ENCODE measurements around the gene SNHG17. TPM values are rescaled to one million over a fixed set of nuclear protein-coding genes. Genes with fewer than 3 reads are reported as not detected.

The SNHG17 gene
- 10 to 100 TPM; 24.8 to 35.7 (median 30.4) TPM for polyA plus RNA-seq
- long read RNA-seq, donor 1, partial matches to known transcripts, result 41 of 42 reads
- long read RNA-seq, donor 1, other reads (novel, unspliced or antisense), result 0 of 42 reads
- long read RNA-seq, donor 2, partial matches to known transcripts, result 0 of 2 reads
- long read RNA-seq, donor 2, other reads (novel, unspliced or antisense), result 0 of 2 reads
- long read RNA-seq, donor 3, partial matches to known transcripts, result 13 of 13 reads
- long read RNA-seq, donor 3, other reads (novel, unspliced or antisense), result 0 of 13 reads
- long read RNA-seq, donor 4, result 0 reads
- long read RNA-seq, donor 5, result 0 reads
- long read RNA-seq, donor 6, partial matches to known transcripts, result 6 of 9 reads
- long read RNA-seq, donor 6, other reads (novel, unspliced or antisense), result 0 of 9 reads
- long read RNA-seq, donor 7, partial matches to known transcripts, result 0 of 1 reads
- long read RNA-seq, donor 7, other reads (novel, unspliced or antisense), result 0 of 1 reads
- long read RNA-seq, donor 8, result 0 reads
- long read RNA-seq, donor 9, result 0 reads
- long read RNA-seq, donor 10, partial matches to known transcripts, result 0 of 1 reads
- long read RNA-seq, donor 10, other reads (novel, unspliced or antisense), result 0 of 1 reads

DNA sequence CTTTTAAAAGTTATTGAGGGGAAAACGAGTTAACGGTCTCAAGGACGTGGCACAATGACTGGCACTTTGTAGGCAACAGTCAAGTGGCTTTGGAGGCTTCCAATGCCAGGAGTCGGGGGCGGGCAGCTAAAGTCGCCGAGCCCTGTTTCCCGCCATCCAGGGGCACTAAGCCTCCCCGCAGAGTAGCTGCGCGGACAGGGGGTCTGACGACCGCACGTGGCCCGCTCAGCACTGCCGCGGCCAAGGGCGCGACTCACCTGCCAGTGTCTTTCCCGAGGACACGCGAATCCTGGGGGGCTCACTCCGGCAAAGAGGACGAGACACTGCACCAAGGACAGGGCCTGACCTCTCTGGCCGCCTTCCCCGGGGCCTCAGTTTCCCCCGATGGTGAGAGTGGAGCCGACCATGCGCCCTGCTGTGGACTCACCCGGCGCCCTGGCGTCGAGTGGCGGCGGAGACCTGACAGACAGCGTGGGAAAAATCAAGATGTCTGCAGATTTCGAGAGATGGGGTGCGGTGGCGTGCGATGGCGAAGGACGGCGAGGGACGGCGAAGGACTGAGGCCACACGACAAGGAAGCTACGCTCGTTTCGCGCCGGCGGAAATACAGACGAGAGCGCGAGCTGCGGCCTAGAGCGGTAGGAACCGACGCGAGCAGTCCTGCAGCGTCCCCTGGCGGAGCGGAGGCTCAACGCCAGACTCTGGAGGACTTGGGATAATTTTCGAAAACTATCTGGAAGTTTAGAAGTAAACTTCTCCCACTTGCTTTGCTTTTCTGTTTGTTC is at the start of gene SNHG17:
SNHG17 (minus strand) TSS at position 559 of the 785 bp plus-strand sequence.
- no peak for FAIRE-seq

DNA sequence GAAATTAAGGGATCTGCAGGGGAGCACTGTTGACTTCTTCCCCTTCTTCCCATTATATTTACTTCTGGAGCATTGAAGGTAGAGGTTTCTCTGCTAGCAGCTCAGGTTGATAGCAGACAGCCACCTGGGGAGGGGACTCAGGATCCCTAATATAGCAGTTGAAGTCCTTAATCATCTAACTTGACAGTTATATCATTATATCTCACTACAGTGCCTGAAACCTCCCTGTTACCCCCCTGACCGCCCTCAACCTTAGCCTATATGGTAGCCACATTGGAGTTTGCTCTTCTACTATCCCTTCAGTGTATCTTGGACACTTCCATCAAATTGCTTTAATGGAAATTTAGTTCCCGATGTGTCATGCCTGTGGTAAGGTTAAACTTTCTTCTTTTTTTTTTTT is 44.5 kb upstream of the SNHG17 start:
- peaks cover 0 to under 1% (median 0%) of the 10 kb centered on the region in 3 donors for H3K4me1 ChIP-seq (ENCODE audit: control insufficient read depth in 3 of 3, insufficient read depth in 2 of 3, low read depth in 1 of 3, low read length in 2 of 3)
- 94 to 100% (median 97%) methylated on average over 2 of the region's 2 CpGs for WGBS, 3 donors
- H3K27ac ChIP-seq (ENCODE audit: low read depth in 1 of 3, low read length in 2 of 3), result no peak overlapping the region
- H3K36me3 ChIP-seq (ENCODE audit: control insufficient read depth in 3 of 3, insufficient read depth in 2 of 3, low read depth in 1 of 3, low read length in 3 of 3), result peaks cover 0 to 6% (median 4%) of the 10 kb centered on the region in 3 donors
- no peaks in the 10 kb centered on the region for H3K9me3 ChIP-seq (ENCODE audit: control insufficient read depth in 2 of 2, insufficient read depth in 1 of 2, low read depth in 1 of 2, low read length in 1 of 2)
- no peak for DNase-seq
- no peak overlapping the region for H3K4me3 ChIP-seq (ENCODE audit: low read depth in 1 of 3, low read length in 3 of 3)
- FAIRE-seq, result no peak
- H3K27me3 ChIP-seq (ENCODE audit: control insufficient read depth in 3 of 3, insufficient read depth in 3 of 3, low read length in 3 of 3), result no peaks in the 10 kb centered on the region

More for the DNA sequence above, at the start of gene SNHG17:
- H3K4me3 ChIP-seq (ENCODE audit: low read depth in 1 of 3, low read length in 3 of 3), result peak within 1 kb of the TSS; percentile 72 to 94 (median 87)
- peak within 1 kb of the TSS; percentile 34 to 72 (median 61) for H3K27ac ChIP-seq (ENCODE audit: low read depth in 1 of 3, low read length in 2 of 3)
- peaks cover 0 to 6% (median 0%) of the 10 kb centered on the region in 3 donors for H3K4me1 ChIP-seq (ENCODE audit: control insufficient read depth in 3 of 3, insufficient read depth in 2 of 3, low read depth in 1 of 3, low read length in 2 of 3)
- 0 to 1% (median 1%) methylated on average over 65 of the region's 65 CpGs for WGBS, 3 donors
- H3K36me3 ChIP-seq (ENCODE audit: control insufficient read depth in 3 of 3, insufficient read depth in 2 of 3, low read depth in 1 of 3, low read length in 3 of 3), result peaks cover 10 to 48% (median 11%) of the 10 kb centered on the region in 3 donors
- peak; percentile 89 to 95 for DNase-seq
- no peaks in the 10 kb centered on the region for H3K27me3 ChIP-seq (ENCODE audit: control insufficient read depth in 3 of 3, insufficient read depth in 3 of 3, low read length in 3 of 3)
- peaks cover 0 to 13% of the 10 kb centered on the region in 2 donors for H3K9me3 ChIP-seq (ENCODE audit: control insufficient read depth in 2 of 2, insufficient read depth in 1 of 2, low read depth in 1 of 2, low read length in 1 of 2)

DNA sequence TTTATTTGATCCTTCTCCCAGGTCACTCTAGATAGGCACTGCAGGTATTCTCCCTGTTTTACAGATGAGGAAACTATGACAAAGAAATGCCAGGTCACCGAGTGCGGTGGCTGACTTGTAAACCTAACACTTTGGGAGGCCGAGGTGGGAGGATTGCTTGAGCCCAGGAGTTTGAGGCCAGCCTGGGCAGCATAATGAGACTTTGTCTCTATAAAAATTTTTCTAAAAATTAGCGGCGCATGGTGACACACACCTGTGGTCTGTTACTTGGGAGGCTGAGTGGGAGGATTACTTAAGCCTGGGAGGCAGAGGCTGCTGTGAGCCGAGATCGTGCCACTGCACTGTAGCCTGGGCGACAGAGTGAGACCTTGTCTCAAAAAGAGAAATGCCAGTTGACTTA is 42.6 kb upstream of the SNHG17 start:
- WGBS, 3 donors, result 96 to 99% (median 98%) methylated on average over 8 of the region's 8 CpGs
- H3K4me1 ChIP-seq (ENCODE audit: control insufficient read depth in 3 of 3, insufficient read depth in 2 of 3, low read depth in 1 of 3, low read length in 2 of 3), result peaks cover 3 to 9% (median 6%) of the 10 kb centered on the region in 3 donors

DNA sequence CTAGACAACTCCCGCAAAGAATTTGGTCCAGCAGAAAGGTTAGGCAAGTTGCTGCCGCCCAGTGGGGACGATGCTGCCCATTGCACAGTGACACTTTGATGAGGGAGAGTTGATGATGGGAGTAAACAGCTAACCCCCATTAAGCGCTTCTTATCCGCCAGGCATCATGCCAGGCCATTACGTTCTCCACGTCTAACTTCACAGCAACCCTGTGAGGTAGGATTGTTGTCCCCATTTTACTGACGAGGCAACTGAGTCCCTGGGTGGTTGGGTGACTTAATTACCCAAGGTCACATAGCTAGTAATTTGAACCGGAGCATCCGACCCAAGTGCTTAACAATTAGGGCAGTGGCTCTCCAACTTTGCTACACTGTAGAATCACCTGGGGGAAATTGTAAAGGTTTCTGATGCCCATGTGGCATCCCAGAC is 38.3 kb upstream of the SNHG17 start:
- peak overlapping the region; percentile 77 to 97 (median 89) for H3K27ac ChIP-seq (ENCODE audit: low read depth in 1 of 3, low read length in 2 of 3)
- FAIRE-seq (no peak), DNase-seq (peak in 1 of 2 donors; percentile 32)
- H3K4me1 ChIP-seq (ENCODE audit: control insufficient read depth in 3 of 3, insufficient read depth in 2 of 3, low read depth in 1 of 3, low read length in 2 of 3), result peaks cover 3 to 13% (median 9%) of the 10 kb centered on the region in 3 donors
- WGBS, 3 donors, result 4 to 13% (median 8%) methylated on average over 10 of the region's 10 CpGs
- peaks cover 0 to 2% (median 0%) of the 10 kb centered on the region in 3 donors for H3K36me3 ChIP-seq (ENCODE audit: control insufficient read depth in 3 of 3, insufficient read depth in 2 of 3, low read depth in 1 of 3, low read length in 3 of 3)
- no peaks in the 10 kb centered on the region for H3K27me3 ChIP-seq (ENCODE audit: control insufficient read depth in 3 of 3, insufficient read depth in 3 of 3, low read length in 3 of 3)
- no peaks in the 10 kb centered on the region for H3K9me3 ChIP-seq (ENCODE audit: control insufficient read depth in 2 of 2, insufficient read depth in 1 of 2, low read depth in 1 of 2, low read length in 1 of 2)
- H3K4me3 ChIP-seq (ENCODE audit: low read depth in 1 of 3, low read length in 3 of 3), result peak overlapping the region; percentile 80 to 97 (median 94)

More for the DNA sequence above, 42.6 kb upstream of the SNHG17 start:
- Histone ChIP-seq H3K27ac (ENCODE audit: low read depth in 1 of 3, low read length in 2 of 3) (no peak overlapping the region), H3K9me3 (ENCODE audit: control insufficient read depth in 2 of 2, insufficient read depth in 1 of 2, low read depth in 1 of 2, low read length in 1 of 2) (no peaks in the 10 kb centered on the region), H3K27me3 (ENCODE audit: control insufficient read depth in 3 of 3, insufficient read depth in 3 of 3, low read length in 3 of 3) (no peaks in the 10 kb centered on the region), H3K4me3 (ENCODE audit: low read depth in 1 of 3, low read length in 3 of 3) (no peak overlapping the region), H3K36me3 (ENCODE audit: control insufficient read depth in 3 of 3, insufficient read depth in 2 of 3, low read depth in 1 of 3, low read length in 3 of 3) (peaks cover 2 to 4% (median 3%) of the 10 kb centered on the region in 3 donors)
- no peak for DNase-seq
- FAIRE-seq, result no peak

DNA sequence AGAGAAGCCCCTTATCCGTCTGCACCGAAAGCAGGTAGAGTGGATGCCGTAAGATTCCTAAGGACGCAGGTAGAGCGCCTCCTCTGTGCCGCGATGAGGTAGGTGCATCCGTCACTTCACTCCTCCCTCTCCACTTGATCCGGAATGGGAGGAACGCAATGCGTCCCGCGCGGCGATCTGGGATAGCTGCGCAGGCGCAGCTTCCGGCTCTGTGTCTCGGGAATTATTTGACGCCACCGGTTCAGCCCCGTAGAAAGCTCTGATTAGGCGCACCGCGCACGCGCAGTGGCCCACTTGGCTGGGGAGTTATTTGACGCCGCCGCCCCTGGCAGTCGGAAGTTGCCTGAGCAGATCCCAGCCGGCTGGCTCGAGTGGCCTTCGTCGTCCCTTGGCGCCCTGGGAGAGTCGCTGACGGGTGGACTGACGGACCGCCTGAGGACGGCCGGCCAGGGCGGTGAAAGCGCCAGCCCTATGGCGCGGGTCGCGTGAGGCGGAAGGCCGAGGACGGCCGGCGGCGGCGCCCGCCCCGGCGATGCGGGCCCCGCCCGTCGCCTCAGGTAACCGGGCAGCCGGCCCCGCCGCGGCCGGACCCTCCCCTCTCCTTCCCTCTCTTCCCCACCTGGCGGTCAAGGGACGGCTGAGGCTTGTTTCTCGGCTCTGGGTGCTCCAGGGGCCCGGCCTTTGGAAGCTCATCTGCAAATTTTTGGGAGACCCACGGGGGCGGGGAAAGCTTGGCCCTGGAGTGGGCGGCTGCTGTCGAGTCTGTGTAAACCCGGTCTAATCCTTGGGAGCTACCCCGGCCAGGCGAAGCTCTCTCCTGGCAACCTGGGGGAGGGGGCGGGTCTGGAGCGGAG is 37.6 kb upstream of the SNHG17 start, which contains the start of gene RALGAPB:
RALGAPB (plus strand) TSS at position 331 of the 854 bp plus-strand sequence. CDS start 15,590 bp downstream, outside the sequence.
- H3K9me3 ChIP-seq (ENCODE audit: control insufficient read depth in 2 of 2, insufficient read depth in 1 of 2, low read depth in 1 of 2, low read length in 1 of 2), result no peaks in the 10 kb centered on the region
- peak within 1 kb of the TSS; percentile 89 to 97 (median 94) for H3K27ac ChIP-seq (ENCODE audit: low read depth in 1 of 3, low read length in 2 of 3)
- peak within 1 kb of the TSS; percentile 80 to 97 (median 94) for H3K4me3 ChIP-seq (ENCODE audit: low read depth in 1 of 3, low read length in 3 of 3)
- FAIRE-seq (no peak), DNase-seq (peak; percentile 100)
- H3K36me3 ChIP-seq (ENCODE audit: control insufficient read depth in 3 of 3, insufficient read depth in 2 of 3, low read depth in 1 of 3, low read length in 3 of 3), result peaks cover 0 to 2% (median 0%) of the 10 kb centered on the region in 3 donors
- H3K27me3 ChIP-seq (ENCODE audit: control insufficient read depth in 3 of 3, insufficient read depth in 3 of 3, low read length in 3 of 3), result no peaks in the 10 kb centered on the region
- 0 to 1% (median 1%) methylated on average over 63 to 81 of the region's 81 CpGs for WGBS, 3 donors
- peaks cover 3 to 13% (median 9%) of the 10 kb centered on the region in 3 donors for H3K4me1 ChIP-seq (ENCODE audit: control insufficient read depth in 3 of 3, insufficient read depth in 2 of 3, low read depth in 1 of 3, low read length in 2 of 3)

DNA sequence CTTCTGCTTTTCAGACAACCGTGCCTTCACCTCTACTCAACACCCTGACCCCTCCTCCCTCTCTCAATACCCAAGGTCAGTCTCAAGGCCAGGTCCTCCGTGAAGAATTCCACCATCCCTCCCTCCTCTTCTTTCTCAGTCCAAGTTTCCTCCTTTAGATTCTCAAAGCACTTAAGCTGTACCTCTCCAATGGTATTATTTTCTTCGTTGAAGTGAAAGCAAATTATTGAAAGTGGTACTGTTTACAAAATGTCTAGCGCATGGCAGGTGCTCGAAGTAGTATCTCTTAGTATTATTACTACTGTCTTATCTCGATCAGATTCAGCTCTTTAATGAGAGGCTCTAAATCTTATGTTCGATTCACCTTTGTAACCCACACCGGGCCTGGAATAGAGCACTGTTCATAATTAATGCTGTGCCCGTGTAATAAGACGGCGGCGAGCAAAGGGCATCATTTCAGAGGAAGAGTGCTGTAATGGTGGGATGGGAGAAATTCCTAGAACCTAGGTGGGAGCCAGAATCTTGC is 36.9 kb upstream of the SNHG17 start:
- FAIRE-seq (no peak), DNase-seq (no peak)
- H3K27ac ChIP-seq (ENCODE audit: low read depth in 1 of 3, low read length in 2 of 3), result peak overlapping the region; percentile 24 to 94 (median 81)
- 7 to 12% (median 10%) methylated on average over 12 of the region's 12 CpGs for WGBS, 3 donors
- H3K27me3 ChIP-seq (ENCODE audit: control insufficient read depth in 3 of 3, insufficient read depth in 3 of 3, low read length in 3 of 3), result no peaks in the 10 kb centered on the region
- H3K4me3 ChIP-seq (ENCODE audit: low read depth in 1 of 3, low read length in 3 of 3), result peak overlapping the region; percentile 16 to 97 (median 80)
- H3K4me1 ChIP-seq (ENCODE audit: control insufficient read depth in 3 of 3, insufficient read depth in 2 of 3, low read depth in 1 of 3, low read length in 2 of 3), result peaks cover 3 to 13% (median 9%) of the 10 kb centered on the region in 3 donors
- H3K9me3 ChIP-seq (ENCODE audit: control insufficient read depth in 2 of 2, insufficient read depth in 1 of 2, low read depth in 1 of 2, low read length in 1 of 2), result no peaks in the 10 kb centered on the region
- peaks cover 0 to 2% (median 0%) of the 10 kb centered on the region in 3 donors for H3K36me3 ChIP-seq (ENCODE audit: control insufficient read depth in 3 of 3, insufficient read depth in 2 of 3, low read depth in 1 of 3, low read length in 3 of 3)

DNA sequence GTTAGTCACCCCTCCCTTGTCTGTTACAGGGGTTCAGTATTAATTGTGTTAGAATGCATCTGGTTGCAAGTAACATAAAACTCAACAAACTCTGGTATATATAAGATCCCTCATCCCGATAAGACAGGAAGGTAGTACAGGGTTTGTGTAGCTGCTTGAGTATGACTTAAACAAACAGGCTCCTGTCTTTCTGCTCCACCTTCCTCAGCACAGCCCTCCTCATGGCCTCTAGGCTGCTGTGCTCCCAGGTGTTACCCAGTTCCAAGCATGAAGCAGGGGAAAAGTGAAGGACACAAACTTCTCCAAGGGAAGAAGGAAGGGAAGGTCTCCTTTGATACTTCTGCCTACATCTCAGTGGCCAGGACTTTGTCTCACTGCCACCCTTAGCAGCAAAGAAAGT is 36.1 kb upstream of the SNHG17 start:
- DNase-seq (peak; percentile 17 to 20), FAIRE-seq (no peak)
- Histone ChIP-seq H3K4me1 (ENCODE audit: control insufficient read depth in 3 of 3, insufficient read depth in 2 of 3, low read depth in 1 of 3, low read length in 2 of 3) (peaks cover 3 to 13% (median 9%) of the 10 kb centered on the region in 3 donors), H3K36me3 (ENCODE audit: control insufficient read depth in 3 of 3, insufficient read depth in 2 of 3, low read depth in 1 of 3, low read length in 3 of 3) (peaks cover 0 to 2% (median 0%) of the 10 kb centered on the region in 3 donors), H3K27ac (ENCODE audit: low read depth in 1 of 3, low read length in 2 of 3) (peak overlapping the region; percentile 24 to 94 (median 81)), H3K9me3 (ENCODE audit: control insufficient read depth in 2 of 2, insufficient read depth in 1 of 2, low read depth in 1 of 2, low read length in 1 of 2) (no peaks in the 10 kb centered on the region), H3K27me3 (ENCODE audit: control insufficient read depth in 3 of 3, insufficient read depth in 3 of 3, low read length in 3 of 3) (no peaks in the 10 kb centered on the region), H3K4me3 (ENCODE audit: low read depth in 1 of 3, low read length in 3 of 3) (no peak overlapping the region)
- WGBS, 3 donors, result 67 to 91% (median 77%) methylated on average over 1 of the region's 1 CpG

Measured in small intestine (tissue), 16 donors.